SIG-M5 treated with dmso at 0.1 percent for 504 hours (cell line): Measurements from ENCODE around the gene CFAP46.
"Not testable (repeated sequence)": the region's sequence is repeated elsewhere in the genome, so short reads cannot be mapped to it uniquely, and the experiment has no call there.

Experiments
- DNase-seq: peaks from one replicate; lab custom pipeline; 2025; ENCODE audit not compliant: unreplicated experiment; lab: John Stamatoyannopoulos, UW

The CFAP46 gene

GRCh38 chr10:132779549-132780294, 162.6 kb downstream of the CFAP46 start:
- no peak for DNase-seq

GRCh38 chr10:132777441-132777840, 164.9 kb downstream of the CFAP46 start:
- no peak for DNase-seq

- DNase-seq, result no peak
These were observed 165.5 kb downstream of the CFAP46 start for GRCh38 chr10:132776821-132777220.

- DNase-seq, result no peak
These were observed 166.2 kb downstream of the CFAP46 start for GRCh38 chr10:132776186-132776585.

GRCh38 chr10:132774902-132775863, 167.2 kb downstream of the CFAP46 start:
- DNase-seq, result no peak

- DNase-seq, result no peak
These were observed 168.0 kb downstream of the CFAP46 start for GRCh38 chr10:132774181-132774901.

- DNase-seq, result not testable (repeated sequence)
These were observed 169.6 kb downstream of the CFAP46 start for GRCh38 chr10:132772816-132773215.

GRCh38 chr10:132770061-132771021, 172.0 kb downstream of the CFAP46 start:
- DNase-seq, result no peak

GRCh38 chr10:132768346-132769248, 173.8 kb downstream of the CFAP46 start:
- no peak for DNase-seq

GRCh38 chr10:132766291-132766690, 176.1 kb downstream of the CFAP46 start:
- no peak for DNase-seq

- DNase-seq, result no peak
These were observed 176.9 kb downstream of the CFAP46 start for GRCh38 chr10:132765435-132765834.

- no peak for DNase-seq
These were observed 178.3 kb downstream of the CFAP46 start for GRCh38 chr10:132764108-132764507.

- no peak for DNase-seq
These were observed 178.8 kb downstream of the CFAP46 start for GRCh38 chr10:132763545-132763944.

- DNase-seq, result no peak
These were observed 180.1 kb downstream of the CFAP46 start for GRCh38 chr10:132762267-132762666.

GRCh38 chr10:132761395-132762060, 180.8 kb downstream of the CFAP46 start:
- DNase-seq, result no peak

GRCh38 chr10:132758865-132759264, 183.5 kb downstream of the CFAP46 start:
- DNase-seq, result no peak
